ENCODE data around the gene DIS3L2. TPM values are rescaled to one million over a fixed set of nuclear protein-coding genes. Genes with fewer than 3 reads are reported as not detected.

DIS3L2 gene
- total RNA-seq, 1 donor from 2014 or later, result 25.2 TPM

- no peak overlapping the region for H3K4me3 ChIP-seq (ENCODE audit: low read depth, low read length)
- H3K27me3 ChIP-seq (ENCODE audit: control insufficient read depth, insufficient read depth, low read length), result no peaks in the 10 kb centered on the region
- peak; percentile 18 for TF ChIP-seq CTCF (IDR thresholded peaks at IDR 0.05; ENCODE audit: insufficient read depth, low read length, poor library complexity, severe bottlenecking)
- no peak for DNase-seq (ENCODE audit: low read depth)
- no peaks in the 10 kb centered on the region for H3K36me3 ChIP-seq (ENCODE audit: control insufficient read depth, insufficient read depth, low read length)
Observed at GRCh38 chr2:232230560-232230959, 269.0 kb downstream of the DIS3L2 start.

GRCh38 chr2:232231554-232231953 is 270.0 kb downstream of the DIS3L2 start:
- H3K36me3 ChIP-seq (ENCODE audit: control insufficient read depth, insufficient read depth, low read length), result no peaks in the 10 kb centered on the region
- H3K4me3 ChIP-seq (ENCODE audit: low read depth, low read length), result no peak overlapping the region
- H3K27me3 ChIP-seq (ENCODE audit: control insufficient read depth, insufficient read depth, low read length), result no peaks in the 10 kb centered on the region
- no peak for TF ChIP-seq CTCF (IDR thresholded peaks at IDR 0.05; ENCODE audit: insufficient read depth, low read length, poor library complexity, severe bottlenecking)
- DNase-seq (ENCODE audit: low read depth), result no peak

- Histone ChIP-seq H3K4me3 (ENCODE audit: low read depth, low read length) (no peak overlapping the region), H3K36me3 (ENCODE audit: control insufficient read depth, insufficient read depth, low read length) (no peaks in the 10 kb centered on the region), H3K27me3 (ENCODE audit: control insufficient read depth, insufficient read depth, low read length) (no peaks in the 10 kb centered on the region)
- TF ChIP-seq CTCF (IDR thresholded peaks at IDR 0.05; ENCODE audit: insufficient read depth, low read length, poor library complexity, severe bottlenecking), result no peak
- DNase-seq (ENCODE audit: low read depth), result no peak
Observed at GRCh38 chr2:232232915-232233314, 271.4 kb downstream of the DIS3L2 start.

- no peak for TF ChIP-seq CTCF (IDR thresholded peaks at IDR 0.05; ENCODE audit: insufficient read depth, low read length, poor library complexity, severe bottlenecking)
- no peak for DNase-seq (ENCODE audit: low read depth)
- no peak overlapping the region for H3K4me3 ChIP-seq (ENCODE audit: low read depth, low read length)
- H3K36me3 ChIP-seq (ENCODE audit: control insufficient read depth, insufficient read depth, low read length), result no peaks in the 10 kb centered on the region
- no peaks in the 10 kb centered on the region for H3K27me3 ChIP-seq (ENCODE audit: control insufficient read depth, insufficient read depth, low read length)
Observed at GRCh38 chr2:232234922-232235615, 273.6 kb downstream of the DIS3L2 start.

- Histone ChIP-seq H3K27me3 (ENCODE audit: control insufficient read depth, insufficient read depth, low read length) (no peaks in the 10 kb centered on the region), H3K36me3 (ENCODE audit: control insufficient read depth, insufficient read depth, low read length) (no peaks in the 10 kb centered on the region), H3K4me3 (ENCODE audit: low read depth, low read length) (no peak overlapping the region)
- no peak for DNase-seq (ENCODE audit: low read depth)
- no peak for TF ChIP-seq CTCF (IDR thresholded peaks at IDR 0.05; ENCODE audit: insufficient read depth, low read length, poor library complexity, severe bottlenecking)
Observed at GRCh38 chr2:232235716-232236115, 274.2 kb downstream of the DIS3L2 start.

- Histone ChIP-seq H3K4me3 (ENCODE audit: low read depth, low read length) (no peak overlapping the region), H3K27me3 (ENCODE audit: control insufficient read depth, insufficient read depth, low read length) (no peaks in the 10 kb centered on the region), H3K36me3 (ENCODE audit: control insufficient read depth, insufficient read depth, low read length) (no peaks in the 10 kb centered on the region)
- DNase-seq (ENCODE audit: low read depth), result peak; percentile 41
- no peak for TF ChIP-seq CTCF (IDR thresholded peaks at IDR 0.05; ENCODE audit: insufficient read depth, low read length, poor library complexity, severe bottlenecking)
Observed at GRCh38 chr2:232236200-232236599, 274.7 kb downstream of the DIS3L2 start.

Data from kidney epithelial cell (primary cell).